ENCODE results near the gene ACSS2. TPM values are rescaled to one million over a fixed set of nuclear protein-coding genes. Genes with fewer than 3 reads are reported as not detected.

Gene ACSS2
- total and polyA plus RNA-seq, 2 of the 8 experiments (the other 6 are each of a cell fraction or from before 2014, with no cell fraction given): 17.7 to 24.2 TPM

GRCh38 chr20:34923414-34923813, 47.0 kb downstream of the ACSS2 start (continued):
- TF ChIP-seq CHD7 (IDR thresholded peaks at IDR 0.05; ENCODE audit: insufficient replicate concordance, low read length) (no peak), CTBP2 (IDR thresholded peaks at IDR 0.05; ENCODE audit: borderline replicate concordance, insufficient read depth, insufficient read length, low read length) (no peak), CBX5 (IDR thresholded peaks at IDR 0.05; ENCODE audit: low read depth, low read length) (no peak), SRF (IDR thresholded peaks at IDR 0.05; ENCODE audit: low read depth, low read length) (no peak), KDM5A (IDR thresholded peaks at IDR 0.05; ENCODE audit: low read length) (no peak), SIN3A (conservative IDR thresholded peaks at IDR 0.05 in 1 of 2, IDR thresholded peaks at IDR 0.05 in 1 of 2; ENCODE audit: low read depth in 1 of 2, low read length in 2 of 2) (no peak), RNF2 (IDR thresholded peaks at IDR 0.05; ENCODE audit: borderline replicate concordance, low read depth, low read length, missing control alignments, poor library complexity, severe bottlenecking) (no peak), E2F6 (IDR thresholded peaks at IDR 0.05) (no peak), CREB1 (IDR thresholded peaks at IDR 0.05) (no peak), KDM1A (IDR thresholded peaks at IDR 0.05; ENCODE audit: borderline replicate concordance, low read length) (no peak), BACH1 (IDR thresholded peaks at IDR 0.05; ENCODE audit: low read length) (no peak)
